RCC 7860 (cell line): Measurements from ENCODE around the gene RAPGEF6.
"Not testable (repeated sequence)": the region's sequence is repeated elsewhere in the genome, so short reads cannot be mapped to it uniquely, and the experiment has no call there.

Experiments
- DNase-seq: peaks from one replicate; pipeline ENCODE4 v3.0.0-alpha.2; 2015; ENCODE audit warnings: low spot score
- FAIRE-seq: peaks from 2 replicates; lab custom pipeline; 2012; peaks lifted over from hg19 to GRCh38; lab: Jason Lieb, UNC

The RAPGEF6 gene

DNA sequence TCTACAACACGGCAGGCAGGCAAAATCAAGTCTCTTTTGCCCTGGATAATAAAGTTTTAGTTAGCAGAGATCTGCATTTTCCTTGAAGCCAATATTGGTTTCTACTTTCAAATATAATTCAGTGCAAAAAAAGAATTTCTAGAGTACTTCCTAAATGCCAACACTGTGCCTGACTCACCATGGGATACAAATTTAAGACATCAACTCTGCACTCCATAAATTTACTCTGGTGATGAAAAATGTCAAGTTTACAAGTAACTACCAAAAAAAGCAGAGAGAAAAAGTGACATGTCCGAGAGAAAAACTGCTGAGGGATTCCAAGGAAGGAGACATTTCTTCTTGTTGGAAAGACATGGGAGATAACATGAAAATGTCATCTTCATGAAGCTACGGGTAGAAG, 119.7 kb downstream of the RAPGEF6 start:
- DNase-seq (no peak), FAIRE-seq (no peak)

DNA sequence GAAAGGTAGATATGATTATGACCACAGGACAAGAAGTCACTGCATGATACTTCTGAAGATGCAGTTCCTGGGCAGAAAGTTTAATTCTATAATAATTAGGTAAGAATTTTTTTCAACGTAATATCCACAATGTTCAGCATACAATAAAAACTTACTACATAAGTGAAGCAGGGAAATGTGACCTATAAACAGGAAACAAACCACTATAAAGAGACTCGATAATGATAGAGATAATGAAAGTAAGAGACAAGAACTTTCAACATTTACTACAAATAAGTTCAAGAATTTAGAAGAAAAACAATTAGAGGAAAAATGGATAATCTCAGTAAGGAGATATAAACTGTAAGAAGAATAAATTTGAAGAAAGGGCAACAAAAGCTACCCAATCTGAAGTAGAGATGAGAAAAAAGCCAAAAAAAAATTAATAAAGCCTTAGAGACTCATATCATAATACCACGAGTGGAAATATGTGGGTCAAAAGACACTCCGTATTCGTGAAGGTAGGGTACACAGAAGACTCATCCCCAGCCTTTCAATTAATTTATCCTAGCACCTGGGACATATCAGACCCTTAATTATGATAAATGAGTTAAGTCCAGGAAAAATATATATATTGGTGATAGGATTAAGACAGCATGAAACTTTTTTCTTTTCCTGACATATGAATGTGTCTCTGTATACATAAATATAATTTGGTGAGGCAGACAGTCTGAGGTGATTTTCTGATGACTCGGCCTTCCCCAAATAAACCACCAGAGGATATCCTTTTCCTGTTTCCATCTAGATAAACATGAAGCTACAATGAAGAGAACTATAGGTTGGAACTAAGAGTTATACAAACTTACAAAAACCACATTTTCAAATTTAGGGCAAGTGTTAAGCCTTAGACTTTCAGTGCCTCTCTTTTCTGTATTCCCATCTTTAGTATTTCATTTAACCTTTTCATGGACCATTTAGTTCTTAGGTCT, 120.4 kb downstream of the RAPGEF6 start:
- FAIRE-seq: no peak
- DNase-seq: no peak

DNA sequence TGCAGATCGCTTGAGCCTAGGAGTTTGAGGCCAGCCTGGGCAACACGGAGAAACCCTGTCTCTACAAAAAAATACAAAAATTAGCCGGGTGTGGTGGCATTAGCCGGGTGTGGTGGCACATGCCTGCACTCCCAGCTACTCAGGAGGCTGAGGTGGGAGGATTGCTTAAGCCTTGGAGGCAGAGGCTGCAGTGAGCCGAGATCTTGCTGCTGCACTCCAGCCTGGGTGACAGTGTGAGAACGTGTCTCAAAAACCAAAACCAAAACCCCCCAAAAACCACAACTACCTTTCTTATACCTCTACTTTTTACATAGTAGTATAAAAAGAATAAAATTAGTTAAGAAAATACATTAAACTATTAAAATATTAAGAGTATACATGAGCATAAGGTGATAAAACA, 121.2 kb downstream of the RAPGEF6 start:
- FAIRE-seq (no peak), DNase-seq (no peak)

GRCh38 chr5:131511934-131512333, 123.1 kb downstream of the RAPGEF6 start:
- FAIRE-seq (no peak), DNase-seq (no peak)

- FAIRE-seq (no peak), DNase-seq (no peak)
Measured at GRCh38 chr5:131509801-131510200, 125.2 kb downstream of the RAPGEF6 start.

- FAIRE-seq: no peak
- no peak for DNase-seq
Measured at GRCh38 chr5:131505237-131505908, 129.7 kb downstream of the RAPGEF6 start.

DNA sequence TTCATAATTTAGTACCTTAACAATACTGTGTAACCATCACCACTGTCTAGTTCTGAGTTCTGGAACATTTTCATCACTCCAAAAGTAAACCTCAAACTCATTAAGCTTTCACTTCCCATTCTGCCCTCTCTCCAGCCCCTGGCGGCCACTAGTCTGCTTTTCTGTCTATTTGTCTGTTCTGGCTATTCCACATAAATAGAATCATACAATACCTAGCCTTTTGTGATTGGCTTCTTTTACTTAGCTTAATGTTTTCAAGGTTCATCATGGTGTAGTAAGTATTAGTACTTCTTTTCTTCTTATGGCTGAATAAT, 138.7 kb downstream of the RAPGEF6 start:
- FAIRE-seq (no peak), DNase-seq (no peak)

DNA sequence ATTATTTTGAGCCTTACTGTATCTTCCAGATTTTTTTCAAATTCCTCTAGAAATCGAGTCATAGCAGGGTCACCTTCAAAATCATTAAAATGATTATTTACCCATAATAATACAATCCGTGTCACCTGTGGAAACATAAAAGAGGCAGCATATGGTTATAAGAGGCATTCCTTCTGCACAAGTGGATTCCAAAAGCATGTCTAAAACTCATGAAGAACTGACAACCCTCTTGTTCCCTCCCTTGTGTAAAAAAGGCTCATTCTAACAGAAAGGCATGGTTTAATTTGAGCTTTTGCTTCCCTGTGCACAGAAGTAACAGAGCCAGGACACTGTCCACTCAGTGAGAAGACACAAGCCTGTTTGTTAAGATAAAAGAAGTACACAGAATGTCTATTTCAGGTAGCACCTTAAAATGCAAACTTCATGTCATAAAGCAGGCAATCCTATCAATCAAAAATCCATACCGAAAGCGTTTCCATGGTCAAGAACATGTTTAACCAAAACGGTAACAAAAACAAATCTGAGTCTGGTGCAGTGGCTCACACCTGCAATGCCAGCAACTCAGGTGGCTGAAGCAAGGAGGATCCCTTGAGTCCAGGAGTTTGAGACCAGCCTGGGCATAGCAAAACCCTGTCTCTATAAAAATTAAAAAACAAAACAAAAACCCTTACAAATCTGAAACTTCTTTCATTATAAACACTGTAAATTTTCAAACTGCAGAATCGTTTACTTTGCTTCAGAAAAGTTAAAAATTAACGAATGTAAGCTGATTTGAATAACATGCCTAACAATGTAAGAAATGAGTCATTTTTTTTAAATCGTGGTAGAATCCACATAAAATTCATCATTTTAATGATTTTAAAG, 139.3 kb downstream of the RAPGEF6 start:
- FAIRE-seq (no peak), DNase-seq (no peak)

DNA sequence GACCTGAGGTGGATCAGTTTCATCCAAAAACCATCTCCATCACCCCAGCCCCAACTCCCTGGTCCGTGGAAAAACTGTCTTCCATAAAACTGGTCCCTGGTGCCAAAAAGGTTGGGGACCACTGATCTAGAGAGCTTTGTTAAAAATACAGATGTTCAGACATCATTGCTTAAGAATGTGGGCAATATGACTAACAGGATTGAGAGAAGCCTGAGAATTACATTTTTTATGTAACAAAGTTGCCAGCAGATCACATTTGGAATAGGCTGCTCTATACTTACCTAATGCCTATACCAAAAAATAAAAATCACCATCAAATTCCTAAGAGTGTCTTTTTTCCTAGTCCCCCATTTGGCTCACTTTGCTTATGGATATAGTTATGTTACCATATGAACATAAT, 143.3 kb downstream of the RAPGEF6 start:
- DNase-seq: no peak
- FAIRE-seq: no peak

- no peak for DNase-seq
- FAIRE-seq: no peak
Measured at GRCh38 chr5:131488463-131488862, 146.6 kb downstream of the RAPGEF6 start.

GRCh38 chr5:131487371-131487770, 147.7 kb downstream of the RAPGEF6 start:
- DNase-seq, FAIRE-seq: not testable (repeated sequence)

GRCh38 chr5:131482617-131483016, 152.4 kb downstream of the RAPGEF6 start:
- FAIRE-seq: no peak
- no peak for DNase-seq

GRCh38 chr5:131481569-131481968, 153.5 kb downstream of the RAPGEF6 start:
- DNase-seq (no peak), FAIRE-seq (no peak)

DNA sequence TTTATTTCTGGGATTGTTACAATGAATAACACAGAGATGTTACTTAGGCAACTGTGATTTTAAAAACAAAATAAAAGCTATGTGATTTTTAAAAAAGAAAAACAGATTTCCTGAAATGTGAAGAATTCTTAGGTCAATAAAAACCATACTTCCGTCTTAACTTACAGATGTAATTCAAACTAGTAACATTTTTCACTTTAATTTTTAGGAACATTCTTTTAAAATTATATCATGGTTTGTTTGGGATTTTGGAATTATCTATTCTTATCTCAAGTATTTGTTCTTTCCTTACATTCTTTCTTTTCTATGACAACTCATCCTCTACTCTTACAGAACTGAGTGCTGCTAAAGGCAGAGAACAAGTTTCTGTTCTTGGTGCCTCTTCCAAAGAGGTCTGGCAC, 159.5 kb downstream of the RAPGEF6 start:
- FAIRE-seq (peak; percentile 37), DNase-seq (no peak)

GRCh38 chr5:131473731-131474130, 161.3 kb downstream of the RAPGEF6 start:
- no peak for FAIRE-seq
- DNase-seq: no peak

GRCh38 chr5:131466171-131466766, 168.8 kb downstream of the RAPGEF6 start:
- FAIRE-seq (no peak), DNase-seq (peak; percentile 61)

- DNase-seq: no peak
- no peak for FAIRE-seq
Measured at GRCh38 chr5:131463656-131464055, 171.4 kb downstream of the RAPGEF6 start.

- FAIRE-seq (no peak), DNase-seq (no peak)
Measured at GRCh38 chr5:131462454-131462853, 172.6 kb downstream of the RAPGEF6 start.

- FAIRE-seq: no peak
- DNase-seq: no peak
Measured at GRCh38 chr5:131461742-131462141, 173.3 kb downstream of the RAPGEF6 start.

GRCh38 chr5:131460867-131461572, 174.0 kb downstream of the RAPGEF6 start:
- no peak for DNase-seq
- FAIRE-seq: no peak
